ENCODE results near the gene DENND5B.

GRCh38 chr12:31405021-31405420 lies 185.9 kb downstream of the DENND5B start:
- TF ChIP-seq CTCF (conservative IDR thresholded peaks at IDR 0.05 in 1 of 2, IDR thresholded peaks at IDR 0.05 in 1 of 2; ENCODE audit: extremely low read depth in 1 of 2, insufficient read depth in 1 of 2, low read depth in 1 of 2, low read length in 2 of 2) (no peak), EZH2 (IDR thresholded peaks at IDR 0.05; ENCODE audit: borderline replicate concordance, low read length) (no peak)

All from mammary epithelial cell (primary cell).